ENCODE results near the gene CHDH.

The CHDH gene

DNA sequence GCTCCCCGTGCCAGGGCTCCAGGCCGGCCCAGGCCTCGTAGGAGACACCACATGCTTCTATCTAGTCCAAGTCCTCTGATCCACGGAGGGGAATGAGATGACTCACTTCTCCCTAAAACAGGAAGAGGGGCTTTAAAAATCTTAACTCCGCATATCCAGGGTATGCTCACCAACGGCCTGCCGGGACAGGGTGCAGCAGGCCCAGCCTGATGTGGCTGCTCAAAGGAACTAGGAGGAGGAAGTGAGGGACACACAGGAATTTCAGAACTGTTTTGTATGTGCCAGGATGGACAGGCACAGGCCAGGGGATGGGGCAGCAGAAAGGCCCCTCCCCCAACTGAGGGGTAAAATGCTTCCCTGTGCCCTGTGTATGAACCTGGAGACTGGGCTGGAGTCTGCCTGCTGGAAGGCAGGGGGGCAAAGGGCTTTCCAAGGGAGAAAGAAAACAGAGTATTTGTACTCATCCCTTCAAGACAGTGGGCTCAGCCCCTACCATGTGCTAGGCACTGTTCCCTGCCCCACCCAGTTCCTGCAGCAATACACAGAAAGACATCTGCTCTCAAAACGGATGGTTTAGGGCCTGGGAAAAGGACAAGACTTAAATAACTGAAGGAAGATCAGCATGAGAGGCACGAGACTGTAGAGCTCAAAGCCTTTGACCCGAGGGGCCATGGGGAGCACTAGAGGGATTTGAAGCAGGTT lies 22.1 kb downstream of the CHDH start:
- DNase-seq (ENCODE audit: low read depth in 2 of 2, low spot score in 1 of 2), result no peak

DNA sequence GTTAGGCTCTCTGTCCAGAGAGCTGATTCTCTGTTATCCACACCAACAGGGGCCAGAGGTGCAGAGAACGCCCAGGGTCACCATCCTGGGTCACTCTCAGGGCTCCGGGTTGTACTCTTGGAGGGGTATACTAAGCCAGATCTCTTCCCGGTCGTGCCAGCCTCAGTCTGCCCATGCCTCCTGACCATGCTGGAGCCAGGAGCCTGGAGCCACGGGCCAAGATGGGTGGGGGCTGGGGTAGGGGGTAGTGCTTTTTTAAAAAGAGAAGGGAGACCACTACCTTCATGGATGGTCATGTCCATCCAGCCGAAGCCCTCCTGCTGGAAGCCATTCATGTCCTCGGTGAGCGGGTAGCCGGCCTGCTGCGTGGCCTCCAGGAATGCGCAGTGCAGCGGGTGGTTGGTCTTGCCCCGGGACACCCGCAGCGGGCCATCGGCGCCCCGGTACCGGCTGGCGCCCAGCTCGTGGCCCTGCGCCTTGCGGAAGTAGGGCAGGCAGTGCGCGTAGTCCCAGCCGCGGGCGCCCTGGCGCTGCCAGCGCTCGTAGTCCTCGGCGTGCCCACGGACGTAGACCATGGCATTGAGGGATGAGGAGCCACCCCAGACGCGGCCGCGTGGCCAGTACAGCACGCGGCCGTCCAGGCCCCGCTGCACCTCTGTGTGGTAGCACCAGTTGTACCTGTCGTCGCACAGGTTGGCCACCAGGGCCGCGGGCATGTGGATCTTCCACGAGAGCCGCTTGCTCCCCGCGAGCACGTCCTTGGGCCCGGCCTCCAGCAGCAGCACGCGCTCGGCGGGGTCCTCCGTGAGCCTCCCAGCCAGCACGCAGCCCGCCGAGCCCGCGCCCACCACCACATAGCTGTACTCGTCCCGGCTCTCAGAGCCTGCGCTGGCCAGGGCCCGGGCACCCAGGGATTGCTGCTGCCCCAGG lies 22.9 kb downstream of the CHDH start:
- DNase-seq (ENCODE audit: low read depth in 2 of 2, low spot score in 1 of 2), result no peak

DNA sequence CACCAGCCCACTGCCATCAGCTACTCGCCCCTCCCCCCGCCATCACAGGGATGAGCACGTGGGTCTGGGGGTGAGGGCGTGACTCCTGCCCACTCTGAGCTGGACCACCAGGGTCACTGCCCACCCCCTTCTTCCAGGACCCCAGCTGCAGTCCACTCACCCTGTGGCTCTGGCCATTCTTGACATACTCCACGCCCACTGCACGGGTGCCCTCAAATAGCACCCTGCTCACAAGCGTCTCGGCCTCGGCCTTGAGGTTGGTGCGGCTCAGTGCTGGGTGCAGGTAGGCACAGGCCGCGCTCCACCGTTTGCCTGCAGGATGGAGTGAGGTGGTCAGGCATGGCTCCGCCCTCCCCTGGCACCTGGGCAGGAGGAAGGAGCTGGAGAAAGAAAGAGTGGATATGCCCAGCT lies 23.9 kb downstream of the CHDH start:
- no peak for DNase-seq (ENCODE audit: low read depth in 2 of 2, low spot score in 1 of 2)

DNA sequence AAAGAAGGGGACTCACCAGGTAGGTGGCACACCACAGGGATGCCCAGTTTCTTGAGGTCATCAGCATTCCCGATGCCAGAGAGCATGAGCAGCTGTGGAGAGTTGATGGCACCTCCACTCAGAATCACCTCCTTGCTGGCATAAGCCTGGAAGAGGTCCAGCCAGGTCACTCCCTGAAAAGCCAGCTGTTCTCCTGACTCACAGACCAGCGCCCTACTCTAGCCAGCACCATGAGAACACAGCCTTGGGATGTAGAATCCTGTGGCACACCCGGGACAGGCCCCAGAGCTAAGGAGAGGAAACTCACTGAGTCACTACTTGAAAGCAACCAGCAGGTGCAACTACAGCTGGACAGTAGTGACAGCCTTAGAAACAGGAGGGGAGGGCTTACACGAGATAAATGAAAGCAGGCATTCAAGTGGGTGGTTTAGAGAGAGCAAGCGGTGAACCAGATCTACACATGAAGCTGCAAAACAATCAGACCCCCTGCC lies 24.5 kb downstream of the CHDH start:
- DNase-seq (ENCODE audit: low read depth in 2 of 2, low spot score in 1 of 2), result no peak

DNA sequence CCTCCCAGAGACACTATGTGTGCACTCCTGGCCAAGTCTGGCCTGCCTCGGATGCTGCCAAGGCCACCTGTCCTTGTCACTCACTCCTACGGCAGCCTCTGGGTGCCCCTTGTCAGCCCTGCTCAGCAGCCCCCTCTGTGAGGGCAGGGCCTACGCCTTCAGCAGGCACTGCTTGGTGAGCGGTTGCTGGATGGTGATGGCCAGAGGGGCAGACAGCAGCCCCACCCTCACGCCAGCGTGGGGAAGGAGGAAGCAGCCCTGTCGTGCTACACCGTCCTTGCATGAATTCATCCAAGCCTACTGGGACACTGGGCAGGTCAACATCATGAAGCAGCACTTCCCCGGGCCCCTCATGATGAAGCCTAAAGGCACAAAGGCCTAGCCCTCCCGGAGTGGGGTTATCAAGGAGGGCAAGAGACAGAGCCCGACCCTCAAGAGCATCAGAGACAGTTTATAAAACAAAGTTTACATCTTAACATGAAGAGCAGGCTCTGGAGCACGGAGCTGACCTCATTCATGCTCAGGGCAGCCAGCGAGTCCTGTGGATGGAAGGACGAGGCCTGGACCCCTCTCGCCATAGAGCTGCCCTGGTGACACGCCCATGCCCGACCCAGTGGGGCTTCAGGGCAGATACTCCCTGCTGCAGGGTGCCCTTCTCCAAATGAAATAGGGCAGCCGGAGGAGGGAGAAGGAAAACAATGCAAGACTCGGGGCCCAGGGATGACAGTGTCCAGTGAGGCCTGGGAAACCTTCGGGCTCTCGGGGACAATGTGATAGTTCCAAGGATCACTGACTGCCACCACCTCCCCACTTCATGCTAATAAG lies 25.3 kb downstream of the CHDH start:
- DNase-seq (ENCODE audit: low read depth in 2 of 2, low spot score in 1 of 2), result no peak

DNA sequence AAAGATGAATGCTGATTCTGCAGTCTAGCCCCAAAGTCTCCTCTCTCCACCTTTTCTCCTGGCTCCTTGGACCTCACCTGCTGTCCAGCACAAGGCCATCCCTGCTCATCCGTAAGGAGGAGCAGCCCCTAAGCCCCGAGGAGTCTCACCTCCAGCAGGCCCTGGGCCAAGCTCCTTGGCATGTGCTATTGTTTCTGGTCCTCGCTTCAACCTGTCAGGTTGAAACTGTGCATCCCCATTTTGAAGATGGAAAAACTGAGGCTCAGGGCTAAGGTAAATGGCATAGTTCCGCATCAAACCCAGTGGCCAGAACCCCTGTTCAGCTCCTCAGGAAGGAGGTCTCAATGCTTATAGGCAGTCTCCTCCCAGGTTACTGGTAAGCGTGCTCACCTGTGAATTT lies 26.1 kb downstream of the CHDH start:
- DNase-seq (ENCODE audit: low read depth in 2 of 2, low spot score in 1 of 2), result no peak

DNA sequence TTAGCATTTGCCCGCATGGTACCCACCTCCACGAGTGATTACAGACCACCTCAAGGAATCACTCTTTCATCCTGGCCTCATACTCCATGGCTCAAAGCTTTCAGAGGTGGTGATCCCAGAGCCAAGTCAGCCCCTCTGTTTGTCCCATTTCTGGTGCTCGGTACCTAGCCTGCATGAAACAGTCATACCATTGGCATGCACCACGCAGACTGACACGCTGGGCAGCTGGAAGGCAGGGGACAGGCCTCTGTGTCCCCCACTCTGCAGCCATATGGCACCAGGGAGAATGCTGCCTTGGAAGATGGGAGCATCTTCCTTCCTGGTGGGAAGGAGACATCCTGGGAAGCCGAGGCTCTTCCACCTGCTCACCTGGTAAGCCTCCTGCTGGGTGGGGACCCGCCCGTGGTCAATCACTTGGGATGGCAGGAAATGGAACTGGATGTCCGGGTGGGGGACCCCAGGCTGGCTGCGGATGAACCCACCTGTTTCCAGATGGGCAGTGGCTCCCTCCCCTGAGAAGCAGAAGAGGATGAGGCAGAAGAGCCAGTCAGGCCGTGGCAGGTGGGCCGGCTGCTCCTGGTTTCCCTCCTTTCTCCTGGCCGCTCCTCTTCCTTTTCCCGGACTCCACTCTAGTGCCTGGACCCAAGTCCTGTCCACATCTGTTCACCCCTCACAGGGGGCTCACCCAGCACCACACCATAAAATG lies 26.9 kb downstream of the CHDH start:
- no peak for DNase-seq (ENCODE audit: low read depth in 2 of 2, low spot score in 1 of 2)

DNA sequence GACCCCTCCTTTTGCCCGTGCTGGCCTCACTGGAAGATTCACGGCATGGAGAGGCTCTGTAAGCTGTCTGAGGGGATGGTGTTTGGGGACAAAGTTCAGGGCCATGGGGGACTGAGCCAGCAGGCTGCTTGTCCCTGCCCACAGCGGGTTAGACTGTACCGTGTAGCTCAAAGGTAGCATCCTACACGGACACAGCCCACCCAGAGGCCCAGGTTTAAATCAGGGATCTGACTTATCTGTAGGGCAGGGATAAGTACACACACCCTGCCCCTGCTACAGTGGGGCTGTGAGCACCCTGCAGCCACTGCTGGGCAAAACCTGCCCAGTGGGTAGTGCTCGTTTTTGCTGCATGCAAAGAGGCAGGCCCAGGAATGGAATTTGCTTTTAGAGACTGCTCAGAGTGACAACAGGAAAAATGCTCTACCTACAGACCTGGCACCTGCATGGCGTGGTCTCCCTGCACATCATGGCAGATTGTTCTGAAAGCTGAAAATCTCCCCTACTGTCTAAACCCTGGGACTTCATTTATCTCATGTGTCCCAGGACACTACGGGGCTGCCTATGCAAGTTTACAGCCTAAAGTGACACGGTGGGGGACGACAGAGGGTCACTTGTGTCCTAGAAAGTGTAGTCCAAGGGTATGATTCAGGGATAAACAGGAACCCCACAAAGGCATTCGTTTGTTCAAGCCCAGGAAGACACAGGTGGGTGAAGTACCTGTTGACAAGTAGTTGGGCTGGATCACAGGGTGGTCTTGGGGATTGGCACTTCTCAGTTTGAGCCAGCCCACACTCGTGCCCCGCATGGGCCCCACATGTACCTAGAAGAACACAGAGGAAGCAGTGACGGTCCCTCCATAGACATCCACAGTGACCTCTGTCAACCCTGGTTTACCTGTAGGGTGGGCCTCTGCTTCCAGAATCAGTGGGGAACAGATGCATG lies 27.7 kb downstream of the CHDH start:
- DNase-seq (ENCODE audit: low read depth in 2 of 2, low spot score in 1 of 2), result no peak

DNA sequence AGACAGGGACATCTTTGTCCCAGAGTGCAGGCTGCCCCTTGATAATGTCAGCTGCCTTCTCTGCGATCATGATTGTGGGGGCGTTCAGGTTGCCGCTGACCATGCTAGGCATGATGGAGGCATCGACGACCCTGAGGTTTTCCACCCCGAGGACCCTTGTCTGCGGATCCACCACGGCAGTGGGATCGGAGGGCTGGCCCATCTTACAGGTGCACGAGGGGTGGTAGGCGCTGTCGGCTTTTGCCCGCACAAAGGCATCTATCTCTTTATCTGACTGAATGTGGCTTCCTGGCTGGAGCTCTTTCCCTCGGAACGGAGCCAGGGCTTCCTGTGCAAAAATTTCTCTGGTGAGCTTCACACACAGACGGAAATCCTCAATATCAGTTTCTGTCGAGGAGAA lies 28.4 kb downstream of the CHDH start:
- DNase-seq (ENCODE audit: low read depth in 2 of 2, low spot score in 1 of 2), result no peak

DNA sequence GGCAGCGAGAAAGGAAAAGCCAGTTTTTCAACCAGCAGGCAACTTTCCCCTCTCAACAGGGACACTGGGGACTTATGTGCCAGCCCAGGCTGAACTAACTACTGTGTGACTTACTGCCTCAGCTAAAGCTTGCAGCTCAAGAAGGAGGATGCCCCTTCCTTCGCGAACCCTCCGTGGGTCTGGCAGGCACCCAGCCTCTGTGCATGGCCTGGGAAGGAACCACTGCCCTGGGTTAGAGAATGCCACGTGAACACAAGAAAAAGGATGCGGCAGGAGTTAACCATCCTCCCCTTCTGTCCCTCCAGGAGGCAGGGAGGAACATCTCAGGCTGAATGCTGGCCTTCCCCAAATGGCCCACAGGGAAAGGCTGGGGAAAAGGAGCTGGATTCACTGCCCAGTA lies 29.0 kb downstream of the CHDH start:
- DNase-seq (ENCODE audit: low read depth in 2 of 2, low spot score in 1 of 2), result no peak

DNA sequence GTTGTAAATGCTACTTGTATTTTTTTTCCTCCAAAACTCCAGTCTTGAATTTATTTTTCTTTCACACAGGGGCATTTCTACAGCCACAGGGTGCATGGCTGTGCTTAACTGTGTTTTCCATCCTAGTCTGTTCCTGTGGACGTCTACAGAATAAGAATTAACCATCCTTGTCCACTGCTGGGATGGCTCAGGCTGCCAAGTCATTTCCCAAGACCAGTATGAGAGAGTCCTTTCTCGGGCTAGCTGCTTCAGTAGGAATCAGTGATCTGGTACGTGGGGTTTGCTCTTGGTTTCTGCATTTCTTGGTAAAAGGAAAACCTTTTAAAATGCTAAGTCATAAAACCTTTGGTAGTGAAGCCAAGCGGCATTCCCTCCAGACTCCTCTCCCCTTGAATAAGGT lies 29.8 kb downstream of the CHDH start:
- DNase-seq (ENCODE audit: low read depth in 2 of 2, low spot score in 1 of 2), result no peak

DNA sequence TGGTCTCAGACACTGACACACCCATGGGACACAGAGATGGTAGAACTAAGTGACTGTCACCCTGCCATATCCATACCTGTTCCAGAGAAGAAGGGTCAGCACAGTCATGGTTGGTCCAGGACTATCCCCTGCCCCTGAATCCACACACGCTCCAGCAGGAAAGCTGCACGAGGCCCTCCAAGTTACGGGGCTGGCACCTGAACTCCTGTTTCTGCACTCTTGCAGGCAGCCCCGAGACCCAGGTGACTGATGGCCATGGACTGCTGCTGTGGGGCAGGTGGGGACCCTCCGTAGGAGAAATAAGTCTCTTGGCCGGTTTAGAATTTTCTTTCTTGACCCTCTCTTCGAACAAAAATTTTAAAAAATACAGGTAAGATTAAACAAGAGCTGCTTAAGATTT lies 30.6 kb downstream of the CHDH start:
- no peak for DNase-seq (ENCODE audit: low read depth in 2 of 2, low spot score in 1 of 2)

DNA sequence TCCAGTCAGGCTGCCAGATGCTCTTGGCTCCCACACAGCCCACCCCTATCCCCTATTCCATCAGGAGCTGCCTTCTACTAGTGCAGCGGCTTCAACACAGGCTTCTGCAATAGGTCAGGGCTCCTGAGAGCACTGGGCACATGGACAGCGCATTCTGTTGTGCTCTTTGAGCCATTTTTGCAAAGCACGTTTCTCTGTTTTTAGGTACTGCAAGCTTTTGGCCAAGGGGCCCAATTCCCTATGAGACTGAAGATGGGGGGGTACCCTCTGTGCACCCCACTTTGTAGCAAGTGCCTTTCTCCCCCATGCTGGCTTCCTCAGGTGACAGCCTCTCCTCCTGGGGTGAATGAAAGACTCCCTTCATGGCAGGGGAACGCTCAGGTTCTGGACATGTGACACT lies 31.2 kb downstream of the CHDH start:
- DNase-seq (ENCODE audit: low read depth in 2 of 2, low spot score in 1 of 2), result no peak

DNA sequence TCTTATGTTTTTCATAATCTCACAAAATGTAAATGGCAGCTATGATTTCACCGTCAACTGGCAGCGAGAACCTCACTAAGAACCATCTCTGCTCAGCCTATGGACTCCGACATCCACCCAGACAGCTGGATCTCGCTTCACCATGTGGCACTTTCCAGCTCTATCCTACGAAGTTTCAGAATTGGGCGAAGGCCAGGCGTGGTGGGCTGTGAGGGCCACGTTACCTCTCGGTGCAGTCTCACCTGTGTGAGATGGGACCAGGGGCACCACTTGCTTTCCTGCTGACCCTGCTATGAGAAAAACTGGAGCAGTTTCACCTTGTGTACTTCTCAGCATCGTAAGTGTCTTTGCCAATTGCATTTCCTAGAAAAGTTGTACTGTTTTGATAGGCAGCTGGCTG lies 32.3 kb downstream of the CHDH start:
- DNase-seq (ENCODE audit: low read depth in 2 of 2, low spot score in 1 of 2), result no peak

DNA sequence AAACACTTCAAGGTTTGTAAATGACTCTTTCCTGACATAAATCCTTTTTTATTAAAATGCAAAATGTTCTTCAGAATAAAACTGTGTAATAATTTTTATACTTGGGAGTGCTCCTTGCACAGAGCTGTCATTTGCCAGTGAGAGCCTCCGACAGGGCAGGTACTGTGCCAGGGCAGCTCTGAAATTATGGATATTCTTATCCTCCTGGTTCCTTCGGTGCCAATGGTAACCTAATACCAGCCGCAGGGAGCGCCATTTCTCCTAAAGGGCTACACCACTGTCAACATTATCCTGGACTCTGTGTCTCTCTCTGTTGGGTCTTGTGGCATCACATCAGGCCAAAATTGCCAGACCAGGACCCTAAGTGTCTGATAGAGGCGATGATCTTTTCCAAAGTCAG lies 33.0 kb downstream of the CHDH start:
- no peak for DNase-seq (ENCODE audit: low read depth in 2 of 2, low spot score in 1 of 2)

DNA sequence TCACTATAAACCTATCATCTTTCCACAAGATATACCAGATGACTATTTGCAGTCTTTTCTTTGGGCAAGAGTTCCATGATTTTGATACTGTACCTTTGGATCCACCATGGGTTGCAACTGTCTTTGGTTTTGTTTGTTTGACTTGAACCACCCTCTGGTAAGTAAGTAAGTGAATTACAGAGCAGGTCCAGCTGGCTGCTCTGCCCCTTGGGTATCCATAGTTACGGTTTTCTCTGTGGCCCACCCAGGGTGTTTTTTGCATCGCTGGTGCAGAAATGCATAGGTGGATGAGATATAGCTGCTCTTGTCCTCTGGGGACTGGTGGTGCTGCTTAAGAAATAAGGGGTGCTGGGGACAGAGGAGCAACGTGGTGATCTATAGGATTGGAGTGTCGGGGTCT lies 33.8 kb downstream of the CHDH start:
- no peak for DNase-seq (ENCODE audit: low read depth in 2 of 2, low spot score in 1 of 2)

DNA sequence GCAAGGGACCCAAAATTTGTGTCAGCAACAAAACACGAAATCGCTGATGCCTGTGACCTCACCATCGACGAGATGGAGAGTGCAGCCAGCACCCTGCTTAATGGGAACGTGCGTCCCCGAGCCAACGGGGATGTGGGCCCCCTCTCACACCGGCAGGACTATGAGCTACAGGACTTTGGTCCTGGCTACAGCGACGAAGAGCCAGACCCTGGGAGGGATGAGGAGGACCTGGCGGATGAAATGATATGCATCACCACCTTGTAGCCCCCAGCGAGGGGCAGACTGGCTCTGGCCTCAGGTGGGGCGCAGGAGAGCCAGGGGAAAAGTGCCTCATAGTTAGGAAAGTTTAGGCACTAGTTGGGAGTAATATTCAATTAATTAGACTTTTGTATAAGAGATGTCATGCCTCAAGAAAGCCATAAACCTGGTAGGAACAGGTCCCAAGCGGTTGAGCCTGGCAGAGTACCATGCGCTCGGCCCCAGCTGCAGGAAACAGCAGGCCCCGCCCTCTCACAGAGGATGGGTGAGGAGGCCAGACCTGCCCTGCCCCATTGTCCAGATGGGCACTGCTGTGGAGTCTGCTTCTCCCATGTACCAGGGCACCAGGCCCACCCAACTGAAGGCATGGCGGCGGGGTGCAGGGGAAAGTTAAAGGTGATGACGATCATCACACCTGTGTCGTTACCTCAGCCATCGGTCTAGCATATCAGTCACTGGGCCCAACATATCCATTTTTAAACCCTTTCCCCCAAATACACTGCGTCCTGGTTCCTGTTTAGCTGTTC lies 34.9 kb downstream of the CHDH start:
- DNase-seq (ENCODE audit: low read depth in 2 of 2, low spot score in 1 of 2), result no peak

DNA sequence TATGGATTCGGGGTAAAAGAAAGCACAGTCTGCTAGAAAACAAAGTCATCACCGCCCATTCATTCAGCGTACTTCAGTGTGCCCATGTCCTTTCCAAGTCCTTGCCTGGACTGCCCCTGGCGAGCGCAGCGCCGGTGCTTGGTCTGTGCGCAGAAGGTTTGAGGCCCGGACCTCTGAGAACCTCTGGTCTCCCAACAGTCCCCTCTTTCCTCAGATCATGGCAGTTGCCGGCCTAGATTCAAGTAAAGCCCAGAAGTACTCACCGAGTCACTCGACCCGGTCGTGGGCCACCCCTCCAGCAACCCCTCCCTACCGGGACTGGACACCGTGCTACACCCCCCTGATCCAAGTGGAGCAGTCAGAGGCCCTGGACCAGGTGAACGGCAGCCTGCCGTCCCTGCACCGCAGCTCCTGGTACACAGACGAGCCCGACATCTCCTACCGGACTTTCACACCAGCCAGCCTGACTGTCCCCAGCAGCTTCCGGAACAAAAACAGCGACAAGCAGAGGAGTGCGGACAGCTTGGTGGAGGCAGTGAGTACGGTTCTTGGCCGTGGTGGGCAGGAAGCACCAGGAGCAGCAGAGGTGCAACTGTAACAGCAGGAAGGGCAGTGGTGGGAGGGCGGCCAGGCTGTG lies 36.3 kb downstream of the CHDH start:
- DNase-seq (ENCODE audit: low read depth in 2 of 2, low spot score in 1 of 2), result no peak

DNA sequence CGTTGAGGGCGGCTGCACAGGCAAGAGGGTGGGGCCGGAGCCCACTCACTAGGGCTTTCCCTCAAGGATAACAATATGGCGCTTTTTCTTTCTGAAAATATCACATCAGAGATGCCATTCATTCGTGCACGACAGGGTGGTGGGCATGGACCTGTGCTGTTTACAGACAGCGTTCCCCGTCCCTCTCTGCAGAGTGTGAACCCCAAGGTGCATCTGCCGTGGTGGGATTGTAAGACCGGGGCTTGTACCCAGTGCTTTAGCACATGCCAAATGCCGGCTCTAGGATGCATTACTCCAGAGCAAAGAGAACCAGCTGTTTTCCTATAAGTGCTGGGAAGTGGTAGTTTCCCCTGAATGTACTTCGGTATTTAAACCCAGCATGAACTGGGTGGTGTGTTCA lies 37.0 kb downstream of the CHDH start:
- DNase-seq (ENCODE audit: low read depth in 2 of 2, low spot score in 1 of 2), result no peak

Measured in stimulated activated CD8-positive, alpha-beta memory T cell treated with anti-CD3 and anti-CD28 coated beads, Interleukin-4, amount 100 ng/mL, for 1 hour (primary cell).